ENCODE results near the gene SLC3A2.

- TF ChIP-seq EZH2 (IDR thresholded peaks at IDR 0.05; ENCODE audit: low read length, missing control alignments) (no peak), CTCF (conservative IDR thresholded peaks at IDR 0.05 in 1 of 2, IDR thresholded peaks at IDR 0.05 in 1 of 2; ENCODE audit: low read depth in 1 of 2, low read length in 2 of 2) (no peak)
Observed at GRCh38 chr11:62889484-62890437, 9.1 kb downstream of the SLC3A2 start.

All from fibroblast of lung (primary cell).